Measurements from ENCODE around the gene SCIN.

DNA sequence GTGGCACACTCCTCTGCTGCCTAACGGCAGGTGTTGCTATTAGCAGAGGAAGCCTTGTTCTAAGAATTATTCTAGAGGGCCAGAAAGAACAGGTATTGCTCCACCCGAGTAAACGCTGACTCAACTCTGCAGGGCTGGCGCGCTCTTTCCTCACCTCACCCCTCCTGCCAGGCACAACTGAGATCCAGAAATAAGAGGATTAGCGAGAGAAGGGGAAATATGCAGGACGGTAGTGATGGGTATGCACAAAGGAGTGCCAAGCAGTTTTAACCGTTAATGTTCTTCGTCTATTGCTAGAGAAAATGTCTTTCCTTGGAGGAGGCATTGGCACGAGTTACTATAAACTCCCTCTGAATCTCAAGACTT is 369 bp upstream of the SCIN start:
- TF ChIP-seq, protein P1, sequence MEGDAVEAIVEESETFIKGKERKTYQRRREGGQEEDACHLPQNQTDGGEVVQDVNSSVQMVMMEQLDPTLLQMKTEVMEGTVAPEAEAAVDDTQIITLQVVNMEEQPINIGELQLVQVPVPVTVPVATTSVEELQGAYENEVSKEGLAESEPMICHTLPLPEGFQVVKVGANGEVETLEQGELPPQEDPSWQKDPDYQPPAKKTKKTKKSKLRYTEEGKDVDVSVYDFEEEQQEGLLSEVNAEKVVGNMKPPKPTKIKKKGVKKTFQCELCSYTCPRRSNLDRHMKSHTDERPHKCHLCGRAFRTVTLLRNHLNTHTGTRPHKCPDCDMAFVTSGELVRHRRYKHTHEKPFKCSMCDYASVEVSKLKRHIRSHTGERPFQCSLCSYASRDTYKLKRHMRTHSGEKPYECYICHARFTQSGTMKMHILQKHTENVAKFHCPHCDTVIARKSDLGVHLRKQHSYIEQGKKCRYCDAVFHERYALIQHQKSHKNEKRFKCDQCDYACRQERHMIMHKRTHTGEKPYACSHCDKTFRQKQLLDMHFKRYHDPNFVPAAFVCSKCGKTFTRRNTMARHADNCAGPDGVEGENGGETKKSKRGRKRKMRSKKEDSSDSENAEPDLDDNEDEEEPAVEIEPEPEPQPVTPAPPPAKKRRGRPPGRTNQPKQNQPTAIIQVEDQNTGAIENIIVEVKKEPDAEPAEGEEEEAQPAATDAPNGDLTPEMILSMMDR (IDR thresholded peaks at IDR 0.05) = no peak
- no peak for TF ChIP-seq EZH2 (IDR thresholded peaks at IDR 0.05; ENCODE audit: borderline replicate concordance, insufficient read depth, low read depth, low read length, poor library complexity, severe bottlenecking)
